GM12873 (cell line): Measurements from ENCODE around the gene CACNA2D3.

ENCODE experiments used
- TF ChIP-seq, protein P1 (sequence below): IDR thresholded peaks from 2 replicates; pipeline ENCODE4 v1.5.1; 2012; ENCODE audit warnings: low read depth, mild to moderate bottlenecking, moderate library complexity, low read length, control low read depth; ENCODE audit not compliant: insufficient read depth; ENCODE audit errors: missing control alignments

CACNA2D3 gene

DNA sequence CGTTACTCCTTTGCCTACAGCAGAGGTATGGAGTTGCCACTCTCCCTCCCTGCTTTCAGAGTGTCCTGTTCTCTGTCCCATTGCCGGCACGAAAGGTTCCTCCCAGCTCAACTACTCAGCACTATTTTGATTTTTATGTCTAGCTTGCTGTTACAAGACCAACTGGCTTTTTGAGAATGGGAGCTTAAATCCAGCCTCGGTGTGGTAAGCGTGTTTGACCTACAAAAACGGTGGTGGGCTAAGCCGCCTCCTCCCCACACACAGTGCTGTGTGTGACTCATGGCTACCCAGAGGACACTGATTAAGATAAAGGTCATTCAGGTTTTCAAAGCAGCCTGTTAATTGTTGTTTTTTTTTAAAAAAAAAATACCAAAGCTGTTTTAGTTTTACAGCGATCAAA, 741.0 kb downstream of the CACNA2D3 start:
- TF ChIP-seq, protein P1, sequence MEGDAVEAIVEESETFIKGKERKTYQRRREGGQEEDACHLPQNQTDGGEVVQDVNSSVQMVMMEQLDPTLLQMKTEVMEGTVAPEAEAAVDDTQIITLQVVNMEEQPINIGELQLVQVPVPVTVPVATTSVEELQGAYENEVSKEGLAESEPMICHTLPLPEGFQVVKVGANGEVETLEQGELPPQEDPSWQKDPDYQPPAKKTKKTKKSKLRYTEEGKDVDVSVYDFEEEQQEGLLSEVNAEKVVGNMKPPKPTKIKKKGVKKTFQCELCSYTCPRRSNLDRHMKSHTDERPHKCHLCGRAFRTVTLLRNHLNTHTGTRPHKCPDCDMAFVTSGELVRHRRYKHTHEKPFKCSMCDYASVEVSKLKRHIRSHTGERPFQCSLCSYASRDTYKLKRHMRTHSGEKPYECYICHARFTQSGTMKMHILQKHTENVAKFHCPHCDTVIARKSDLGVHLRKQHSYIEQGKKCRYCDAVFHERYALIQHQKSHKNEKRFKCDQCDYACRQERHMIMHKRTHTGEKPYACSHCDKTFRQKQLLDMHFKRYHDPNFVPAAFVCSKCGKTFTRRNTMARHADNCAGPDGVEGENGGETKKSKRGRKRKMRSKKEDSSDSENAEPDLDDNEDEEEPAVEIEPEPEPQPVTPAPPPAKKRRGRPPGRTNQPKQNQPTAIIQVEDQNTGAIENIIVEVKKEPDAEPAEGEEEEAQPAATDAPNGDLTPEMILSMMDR = no peak

DNA sequence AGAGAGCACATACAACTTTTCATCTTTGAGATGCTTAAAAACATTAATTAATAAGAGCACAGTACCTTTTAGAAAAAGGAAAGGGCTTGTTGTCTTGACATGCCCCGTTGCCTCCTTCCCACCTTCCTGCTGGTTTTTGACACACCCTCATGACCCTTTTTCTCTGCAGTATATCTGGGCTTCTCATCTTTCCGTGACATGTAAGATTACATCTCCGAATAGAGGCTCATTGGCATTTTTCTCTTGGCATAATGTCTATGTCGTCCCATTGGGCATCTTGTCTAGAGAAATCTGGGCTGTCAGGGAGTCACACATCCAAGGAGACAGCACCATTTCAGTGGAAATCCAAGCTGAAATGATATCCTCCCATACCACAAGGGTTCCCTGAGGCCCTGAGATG, 741.4 kb downstream of the CACNA2D3 start:
- TF ChIP-seq, protein P1 = no peak

DNA sequence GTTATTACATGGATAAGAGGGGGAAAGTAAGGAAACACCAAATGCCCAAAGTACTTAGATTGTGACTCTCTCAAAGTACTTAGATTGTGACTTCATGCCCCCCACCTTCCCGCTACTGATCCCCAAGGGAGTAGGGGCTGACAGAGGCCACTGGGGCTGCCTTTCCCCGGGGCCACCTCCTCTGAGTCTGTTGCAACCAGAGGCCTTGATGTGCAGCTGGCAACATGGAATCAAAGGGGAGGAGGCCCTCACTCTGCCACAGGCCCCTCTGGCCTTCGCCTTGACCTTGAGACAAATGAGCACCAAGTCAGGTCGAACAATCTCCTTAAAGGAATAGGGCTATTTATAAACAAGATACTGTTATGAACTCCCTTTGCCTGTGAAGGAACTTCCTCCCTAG, 743.0 kb downstream of the CACNA2D3 start:
- TF ChIP-seq, protein P1 = no peak

DNA sequence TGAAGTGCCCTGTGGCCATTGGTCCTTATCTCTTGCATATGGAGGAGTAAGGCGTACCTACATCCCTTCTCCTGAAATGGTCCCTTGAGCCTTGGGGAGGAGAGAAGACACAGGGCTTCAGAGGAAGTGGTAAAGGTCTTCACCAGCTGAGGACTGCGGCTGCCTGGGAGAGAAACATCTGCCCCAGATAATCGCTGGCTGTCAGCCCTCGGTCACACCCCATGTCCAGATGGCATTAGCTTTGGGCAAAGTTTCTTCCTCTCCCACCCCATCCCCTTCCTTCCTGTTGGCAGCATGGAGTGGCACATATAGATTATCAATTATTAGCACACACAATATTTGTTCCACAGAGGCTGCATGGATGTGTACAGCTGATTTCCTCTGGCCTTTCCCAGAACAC, 743.9 kb downstream of the CACNA2D3 start:
- TF ChIP-seq, protein P1 = no peak

DNA sequence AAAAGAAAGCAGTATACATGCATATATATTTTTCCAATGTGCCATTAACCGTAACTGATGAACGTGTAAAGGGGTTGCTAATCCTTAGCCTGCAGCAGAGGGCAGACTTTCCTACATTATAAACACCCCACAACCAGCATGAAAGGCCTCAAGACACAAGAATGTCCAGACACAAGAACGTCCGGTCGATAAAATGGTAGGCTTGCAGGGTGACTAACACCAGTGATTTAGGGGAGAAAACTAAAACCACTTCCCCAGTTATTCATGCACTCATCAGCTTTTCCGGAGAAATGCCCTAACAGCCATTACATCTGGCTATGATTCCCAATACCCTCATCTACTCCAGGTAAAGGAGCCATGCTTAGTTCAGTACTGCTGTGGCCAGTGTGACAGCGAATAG, 748.1 kb downstream of the CACNA2D3 start:
- TF ChIP-seq, protein P1 = peak; percentile 14

DNA sequence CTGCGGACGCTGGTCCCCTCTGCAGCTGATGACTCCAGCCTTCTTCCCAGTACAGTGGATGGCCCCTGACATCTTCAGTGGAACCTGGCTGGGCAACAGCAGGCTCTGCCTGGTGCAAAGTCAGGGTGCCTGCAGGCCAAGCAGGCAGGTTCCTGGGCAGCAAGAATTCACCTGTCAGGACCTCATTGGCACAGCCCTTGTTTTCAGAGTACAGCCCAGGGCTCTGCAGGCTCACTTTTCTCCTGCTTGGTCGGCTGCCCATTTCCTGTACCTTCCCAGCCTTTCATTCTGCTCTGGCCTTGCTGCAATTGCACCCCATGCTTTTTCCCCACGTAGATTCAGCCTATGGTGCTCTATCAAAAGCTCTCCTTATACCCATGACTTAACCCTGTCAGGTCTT, 749.5 kb downstream of the CACNA2D3 start:
- TF ChIP-seq, protein P1 = no peak

DNA sequence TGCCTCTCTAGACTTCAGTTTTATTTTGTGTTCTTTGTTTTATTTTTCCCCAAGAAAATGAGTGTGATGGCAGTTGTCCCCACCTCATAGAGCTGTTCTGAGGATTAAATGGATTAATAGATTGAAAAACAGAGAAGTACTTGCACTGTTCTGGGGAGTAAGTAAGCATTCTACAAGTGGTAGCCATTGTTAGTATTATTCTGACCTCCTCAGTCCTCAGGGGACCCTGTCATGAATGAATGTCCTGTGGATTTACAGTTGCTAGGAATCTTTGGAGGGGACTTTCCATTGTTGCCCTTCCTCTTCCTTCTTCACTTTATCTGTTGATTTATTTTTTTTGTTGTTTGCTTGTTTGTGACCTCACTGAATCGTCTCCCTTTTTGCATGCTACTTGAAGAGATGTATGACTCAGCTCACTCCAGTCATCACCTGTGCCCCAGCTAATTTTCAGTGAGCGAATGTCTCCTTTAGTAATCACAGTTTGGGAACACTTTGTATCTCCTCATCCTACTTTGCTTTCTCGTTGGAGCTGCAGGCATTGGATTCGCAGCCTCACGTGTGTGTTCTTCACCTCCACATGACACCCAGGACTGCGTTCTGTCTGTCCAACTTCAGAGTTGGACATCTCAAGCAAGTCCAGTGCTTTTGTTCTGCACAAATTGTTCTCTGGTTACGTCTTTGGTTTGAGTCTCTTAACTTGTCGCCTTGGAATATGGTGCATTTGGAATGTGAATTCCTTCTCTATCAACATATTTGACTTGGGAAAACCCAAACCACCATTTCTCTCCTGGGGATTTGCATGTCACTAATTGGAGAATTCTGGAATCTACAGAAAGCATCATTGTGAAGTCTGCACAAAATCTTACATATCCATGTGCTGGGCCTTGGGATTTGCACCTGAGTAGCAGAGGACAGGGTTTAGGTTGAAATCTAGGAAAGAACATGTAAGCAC, 751.0 kb downstream of the CACNA2D3 start:
- TF ChIP-seq, protein P1 = no peak
